Nasal cavity respiratory epithelium epithelial cell of viscerocranial mucosa (primary cell): ENCODE data around the gene MBD6. TPM values are rescaled to one million over a fixed set of nuclear protein-coding genes. Genes with fewer than 3 reads are reported as not detected.

Experiments
- total RNA-seq: library from RNA; depleted of rRNA; stranded (reverse); fragments of >200 nt; gene quantifications from 2 replicates; pipeline ENCODE4 v1.2.3, GENCODE V29; 2014

The MBD6 gene, protein sequence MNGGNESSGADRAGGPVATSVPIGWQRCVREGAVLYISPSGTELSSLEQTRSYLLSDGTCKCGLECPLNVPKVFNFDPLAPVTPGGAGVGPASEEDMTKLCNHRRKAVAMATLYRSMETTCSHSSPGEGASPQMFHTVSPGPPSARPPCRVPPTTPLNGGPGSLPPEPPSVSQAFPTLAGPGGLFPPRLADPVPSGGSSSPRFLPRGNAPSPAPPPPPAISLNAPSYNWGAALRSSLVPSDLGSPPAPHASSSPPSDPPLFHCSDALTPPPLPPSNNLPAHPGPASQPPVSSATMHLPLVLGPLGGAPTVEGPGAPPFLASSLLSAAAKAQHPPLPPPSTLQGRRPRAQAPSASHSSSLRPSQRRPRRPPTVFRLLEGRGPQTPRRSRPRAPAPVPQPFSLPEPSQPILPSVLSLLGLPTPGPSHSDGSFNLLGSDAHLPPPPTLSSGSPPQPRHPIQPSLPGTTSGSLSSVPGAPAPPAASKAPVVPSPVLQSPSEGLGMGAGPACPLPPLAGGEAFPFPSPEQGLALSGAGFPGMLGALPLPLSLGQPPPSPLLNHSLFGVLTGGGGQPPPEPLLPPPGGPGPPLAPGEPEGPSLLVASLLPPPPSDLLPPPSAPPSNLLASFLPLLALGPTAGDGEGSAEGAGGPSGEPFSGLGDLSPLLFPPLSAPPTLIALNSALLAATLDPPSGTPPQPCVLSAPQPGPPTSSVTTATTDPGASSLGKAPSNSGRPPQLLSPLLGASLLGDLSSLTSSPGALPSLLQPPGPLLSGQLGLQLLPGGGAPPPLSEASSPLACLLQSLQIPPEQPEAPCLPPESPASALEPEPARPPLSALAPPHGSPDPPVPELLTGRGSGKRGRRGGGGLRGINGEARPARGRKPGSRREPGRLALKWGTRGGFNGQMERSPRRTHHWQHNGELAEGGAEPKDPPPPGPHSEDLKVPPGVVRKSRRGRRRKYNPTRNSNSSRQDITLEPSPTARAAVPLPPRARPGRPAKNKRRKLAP
- 3.4 and 19.0 TPM in 2 replicates for total RNA-seq

DNA sequence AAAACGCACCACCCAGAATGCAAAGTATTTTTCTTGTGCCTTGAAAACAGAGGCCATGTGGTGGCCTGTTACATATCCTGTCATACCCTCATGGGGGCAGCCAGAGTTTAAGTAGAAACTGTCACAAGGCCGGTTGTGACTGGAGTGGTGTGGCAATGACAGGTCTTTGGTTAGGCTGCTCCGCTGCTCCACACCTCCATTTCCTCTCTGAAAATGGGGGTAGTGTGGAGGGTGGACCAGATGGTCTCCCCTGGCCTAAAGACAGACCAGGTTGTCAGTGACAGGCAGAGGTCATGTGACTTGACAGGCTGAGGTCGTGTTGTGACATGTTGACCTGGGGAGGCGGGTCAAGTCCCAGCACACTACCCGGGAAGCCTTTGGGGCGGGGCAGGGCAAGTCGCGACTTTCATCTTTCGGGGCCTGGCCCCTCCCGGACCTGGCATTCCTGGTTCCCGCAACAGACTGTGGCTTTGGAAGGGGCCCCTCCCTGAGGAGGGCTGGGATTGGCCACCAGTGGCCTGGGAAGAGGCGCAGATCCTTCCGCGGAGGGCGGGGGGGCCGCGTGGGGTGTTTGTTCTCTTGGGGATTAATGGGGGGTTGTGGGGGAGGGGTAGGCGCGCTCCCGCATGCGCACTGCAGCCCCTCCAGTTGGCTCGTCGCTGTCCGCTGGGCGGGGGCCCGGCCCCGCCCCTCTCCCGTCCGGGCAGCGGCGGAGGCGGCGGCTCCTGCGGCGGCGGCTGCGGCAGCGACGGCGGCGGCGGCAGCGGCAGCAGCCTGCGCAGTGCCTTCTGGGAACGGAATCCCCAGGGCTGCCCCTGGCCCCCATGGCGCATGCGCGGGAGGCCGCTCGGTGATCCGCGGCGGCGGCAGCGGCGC, at the start of gene MBD6:
Gene MBD6, plus strand, starts transcription at position 814 of the 876 bp plus-strand sequence. CDS start 1,480 bp downstream, outside the sequence.

DNA sequence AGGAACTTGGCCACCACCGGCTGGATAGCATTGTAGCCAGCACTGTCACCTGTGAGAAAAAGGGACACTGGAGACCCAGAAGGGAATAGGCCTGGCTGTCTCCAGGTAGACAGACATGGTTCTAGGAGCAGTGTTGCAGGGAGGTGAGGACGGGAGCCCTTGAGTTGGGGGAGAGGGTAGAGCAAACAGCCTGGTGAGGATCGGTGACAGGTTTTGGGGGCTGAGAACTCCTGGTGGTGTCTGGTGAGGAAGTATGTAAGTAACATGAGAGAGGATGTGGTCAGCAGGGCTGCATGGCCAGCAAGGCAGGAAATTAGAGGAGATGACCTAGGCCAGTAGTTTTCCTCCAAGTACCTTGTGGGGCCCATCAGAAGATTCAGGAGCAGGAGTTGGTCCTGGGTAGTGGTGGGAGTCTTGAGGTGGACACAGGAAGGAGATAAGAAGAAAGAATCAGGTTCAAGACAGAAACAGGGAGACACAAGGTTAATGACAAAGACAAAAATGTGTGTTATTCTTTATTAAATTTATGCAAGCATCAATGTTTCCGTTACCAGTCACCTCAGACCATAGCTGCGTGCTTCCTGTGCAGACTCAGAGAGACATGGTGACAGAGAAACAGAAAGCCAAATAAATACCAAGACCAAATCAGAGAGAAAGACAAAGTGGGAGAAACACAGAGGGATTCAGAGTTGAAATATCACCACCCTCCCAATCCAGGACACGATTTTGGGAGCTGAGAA, 43.1 kb upstream of the MBD6 start, which contains the start of gene ARHGAP9:
Gene ARHGAP9, minus strand, starts transcription at position 491 of the 740 bp plus-strand sequence. Its CDS starts 460 bp downstream, at position 31.

DNA sequence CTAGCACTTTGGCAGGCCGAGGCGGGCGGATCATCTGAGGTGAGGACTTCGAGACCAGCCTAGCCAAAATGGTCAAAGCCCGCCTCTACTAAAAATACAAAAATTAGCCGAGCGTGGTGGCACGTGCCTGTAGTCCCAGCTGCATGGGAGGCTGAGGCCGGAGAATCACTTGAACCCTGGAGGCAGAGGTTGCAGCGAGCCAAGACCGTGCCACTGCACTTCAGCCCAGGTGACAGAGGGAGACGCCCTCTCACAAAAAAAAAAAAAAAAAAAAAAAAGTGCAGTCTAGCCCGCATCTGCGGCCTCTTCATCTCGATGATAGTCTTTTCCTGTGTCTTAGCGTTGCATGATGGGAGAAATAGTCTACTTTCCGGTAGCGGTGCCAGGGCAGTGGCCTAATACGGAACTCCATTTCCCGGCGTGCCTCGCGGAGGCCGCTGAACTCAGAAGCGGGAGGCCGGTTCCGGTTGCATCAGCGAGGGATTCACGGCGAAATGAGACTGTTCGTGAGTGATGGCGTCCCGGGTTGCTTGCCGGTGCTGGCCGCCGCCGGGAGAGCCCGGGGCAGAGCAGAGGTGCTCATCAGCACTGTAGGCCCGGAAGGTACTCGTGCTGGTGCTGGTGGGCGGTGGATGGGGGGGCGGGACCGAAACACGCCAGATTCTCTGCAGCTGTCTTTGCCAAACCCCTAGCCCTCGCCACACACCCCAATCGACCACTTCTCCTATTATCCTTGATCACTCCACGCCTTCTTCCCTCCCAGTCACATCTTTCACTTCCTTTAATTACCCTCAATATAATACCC, 34.8 kb upstream of the MBD6 start, which contains the start of gene MARS1:
Gene MARS1, plus strand, starts transcription at position 472 of the 805 bp plus-strand sequence. Its CDS starts 23 bp downstream, at position 495.

DNA sequence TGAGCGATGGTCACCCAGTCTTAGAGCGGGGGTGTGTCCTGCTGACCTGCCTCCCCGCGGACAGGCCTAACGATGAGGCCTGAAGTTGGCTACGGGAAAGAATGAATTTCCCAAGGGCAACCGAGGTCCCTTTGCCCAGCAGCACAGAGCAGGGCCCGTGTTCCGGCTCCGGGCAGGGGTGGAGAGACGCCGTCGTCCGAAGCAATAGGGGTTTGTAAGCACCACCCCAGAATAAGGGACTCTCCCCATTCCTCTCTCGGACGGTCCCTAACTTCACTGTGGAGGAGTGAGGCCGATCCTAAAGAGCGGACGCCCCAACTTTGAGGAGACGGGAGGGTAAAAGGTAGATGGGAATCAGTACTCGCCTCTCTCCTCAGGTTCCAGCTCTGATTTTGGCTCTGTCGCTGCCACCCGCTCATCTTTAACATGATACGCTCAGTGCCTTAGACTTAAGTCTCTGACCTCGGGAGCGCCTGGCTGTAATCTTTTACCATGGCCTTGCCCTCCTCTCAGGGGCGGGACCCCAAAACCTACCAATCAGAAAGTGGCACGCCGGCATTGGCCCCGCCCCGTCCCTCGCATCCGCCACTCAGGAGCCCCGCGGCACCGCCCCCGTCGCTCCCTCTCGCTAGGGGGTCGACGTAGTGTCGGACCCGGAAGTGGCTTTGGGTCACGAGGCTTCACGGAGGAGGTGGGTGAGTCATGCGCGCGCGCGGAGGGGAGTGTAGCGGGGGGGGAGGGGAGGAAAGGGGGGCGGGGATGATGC, 2.4 kb upstream of the MBD6 start, which contains the start of gene DDIT3:
Gene DDIT3, minus strand, starts transcription at position 462 of the 766 bp plus-strand sequence. CDS start 3,108 bp downstream, outside the sequence.

DNA sequence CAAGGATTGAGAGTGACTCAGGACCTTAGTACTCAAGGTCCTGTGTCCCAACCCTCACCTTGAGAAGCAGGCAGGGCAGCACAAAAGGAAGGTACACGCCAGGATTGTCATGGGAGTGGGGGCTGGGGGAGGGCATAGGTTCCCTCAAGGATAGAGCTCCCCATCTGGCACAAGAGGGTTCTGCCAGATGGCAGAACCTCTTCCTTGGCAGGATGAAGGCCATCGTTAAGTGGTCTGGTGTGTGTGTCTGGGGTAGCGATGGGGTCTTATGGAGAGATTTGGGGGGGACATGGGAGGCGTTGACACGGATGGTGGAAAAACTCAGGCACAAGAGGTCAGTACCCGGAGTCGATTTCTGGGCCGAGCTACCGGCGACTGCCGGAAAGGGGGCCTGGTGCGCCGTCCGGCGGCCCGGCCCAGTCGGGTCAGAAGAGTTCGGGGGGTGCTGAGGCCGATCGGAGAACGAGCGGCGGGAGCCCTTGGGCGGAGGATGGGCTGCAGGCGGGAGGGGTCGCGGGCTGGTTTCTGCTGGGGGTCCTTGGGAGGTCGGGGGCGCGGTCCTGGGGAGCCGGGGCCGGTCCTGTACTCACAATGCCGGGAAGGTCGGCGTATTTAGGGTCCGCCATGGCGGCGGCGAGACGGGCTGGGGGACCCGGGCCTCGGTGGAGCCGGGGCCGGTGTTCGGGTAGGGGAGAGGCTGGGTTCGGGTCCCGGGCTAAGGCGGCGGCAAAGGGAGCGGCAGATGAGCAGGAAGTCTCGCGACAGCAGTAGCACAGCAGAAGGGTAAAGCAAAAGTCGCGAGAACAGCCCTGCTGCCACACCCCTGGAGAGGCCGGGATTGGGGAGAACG, 24.0 kb downstream of the MBD6 start, which contains the start of gene DCTN2:
Gene DCTN2, minus strand, starts transcription at position 755 of the 850 bp plus-strand sequence. Its CDS starts 129 bp downstream, at position 626.

GRCh38 chr12:57549909-57550640, 27.5 kb downstream of the MBD6 start, which contains the start of gene KIF5A:
Gene KIF5A, plus strand, starts transcription at chr12:57550044. Its CDS starts 228 bp downstream, at chr12:57550272.

Other genes starting within 250 kb of the MBD6 start
- gene R3HDM2, start 91.8 kb upstream of the MBD6 start, total RNA-seq, result 10.9 and 28.5 TPM in 2 replicates
- gene INHBC, start 88.0 kb upstream of the MBD6 start, total RNA-seq, result not detected in 2 replicates
- 0.34 and 1.5 TPM in 2 replicates for gene INHBE, start 67.5 kb upstream of the MBD6 start, total RNA-seq
- gene GLI1, start 63.0 kb upstream of the MBD6 start, total RNA-seq, result under 0.01 and 0.14 TPM in 2 replicates
- not detected in 2 replicates for gene ARHGAP9, start 43.0 kb upstream of the MBD6 start, total RNA-seq
- gene MARS1, start 34.8 kb upstream of the MBD6 start, total RNA-seq, result 351 and 458 TPM in 2 replicates
- gene DDIT3, start 2.3 kb upstream of the MBD6 start, total RNA-seq, result 128 and 270 TPM in 2 replicates
- gene DCTN2, start 24.4 kb downstream of the MBD6 start, total RNA-seq, result 68.7 and 104 TPM in 2 replicates
- under 0.01 and 0.21 TPM in 2 replicates for gene KIF5A, start 27.2 kb downstream of the MBD6 start, total RNA-seq
- gene PIP4K2C, start 68.4 kb downstream of the MBD6 start, total RNA-seq, result 47.8 and 62.5 TPM in 2 replicates
- 3.1 and 7.0 TPM in 2 replicates for gene DTX3, start 82.0 kb downstream of the MBD6 start, total RNA-seq
- gene ARHGEF25, start 88.6 kb downstream of the MBD6 start, total RNA-seq, result under 0.01 and 0.43 TPM in 2 replicates
- gene B4GALNT1, start 110.4 kb downstream of the MBD6 start, total RNA-seq, result 0.07 TPM in 1 of 2 replicates, not detected in the other
- gene OS9, start 171.3 kb downstream of the MBD6 start, total RNA-seq, result 188 and 209 TPM in 2 replicates
- gene AGAP2, start 215.9 kb downstream of the MBD6 start, total RNA-seq, result under 0.01 and 0.07 TPM in 2 replicates
- 42.8 and 93.6 TPM in 2 replicates for gene TSPAN31, start 222.2 kb downstream of the MBD6 start, total RNA-seq
- 108 and 152 TPM in 2 replicates for gene CDK4, start 229.5 kb downstream of the MBD6 start, total RNA-seq
- gene MARCHF9, start 232.3 kb downstream of the MBD6 start, total RNA-seq, result 6.5 and 9.7 TPM in 2 replicates
- gene CYP27B1, start 244.3 kb downstream of the MBD6 start, total RNA-seq, result 1.5 and 4.1 TPM in 2 replicates
- gene METTL1, start 249.3 kb downstream of the MBD6 start, total RNA-seq, result 8.5 and 9.5 TPM in 2 replicates
- 6.8 and 7.7 TPM in 2 replicates for gene EEF1AKMT3, start 249.8 kb downstream of the MBD6 start, total RNA-seq